Tibial nerve (tissue), 3 donors: Measurements from ENCODE around the gene ENTPD1.

Experiments used
- POLR2A ChIP-seq, 2 donors: fragments of 450-650 bp; IDR thresholded peaks; one replicate each; pipeline ENCODE4 v1.6.1; 2017; ENCODE audit warnings: antibody characterized with exemption in 2 of 2, mild to moderate bottlenecking in 2 of 2, moderate library complexity in 2 of 2
- TF ChIP-seq, protein P1 (sequence below), 5 experiments: fragments of 200-600 bp in 3 of 5; fragments of 450-650 bp in 2 of 5; sonication (generic) in 3 of 5; IDR thresholded peaks; one replicate each; pipeline ENCODE4 v1.5.1; 2016 to 2019; ENCODE audit warnings: antibody characterized with exemption in 5 of 5, mild to moderate bottlenecking in 3 of 5, moderate library complexity in 2 of 5

DNA sequence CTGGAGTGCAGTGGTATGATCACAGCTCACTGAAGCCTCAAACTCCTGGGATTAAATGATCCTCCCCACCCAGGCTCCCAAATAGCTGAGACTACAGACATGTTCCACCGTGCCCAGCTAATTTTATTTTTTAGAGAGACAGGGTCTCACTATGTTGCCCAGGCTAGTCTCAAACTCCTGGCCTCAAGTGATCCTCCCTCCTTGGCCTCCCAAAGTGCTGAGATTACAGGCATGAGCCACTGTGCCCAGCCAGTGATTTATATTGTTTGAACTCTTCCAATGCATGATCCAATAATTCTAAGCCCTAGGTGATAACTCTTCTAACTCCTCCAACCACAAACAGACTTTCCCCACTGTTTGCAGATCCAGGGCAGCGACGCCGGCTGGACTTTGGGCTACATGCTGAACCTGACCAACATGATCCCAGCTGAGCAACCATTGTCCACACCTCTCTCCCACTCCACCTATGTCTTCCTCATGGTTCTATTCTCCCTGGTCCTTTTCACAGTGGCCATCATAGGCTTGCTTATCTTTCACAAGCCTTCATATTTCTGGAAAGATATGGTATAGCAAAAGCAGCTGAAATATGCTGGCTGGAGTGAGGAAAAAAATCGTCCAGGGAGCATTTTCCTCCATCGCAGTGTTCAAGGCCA, 110.0 kb downstream of the ENTPD1 start:
- TF ChIP-seq, protein P1, sequence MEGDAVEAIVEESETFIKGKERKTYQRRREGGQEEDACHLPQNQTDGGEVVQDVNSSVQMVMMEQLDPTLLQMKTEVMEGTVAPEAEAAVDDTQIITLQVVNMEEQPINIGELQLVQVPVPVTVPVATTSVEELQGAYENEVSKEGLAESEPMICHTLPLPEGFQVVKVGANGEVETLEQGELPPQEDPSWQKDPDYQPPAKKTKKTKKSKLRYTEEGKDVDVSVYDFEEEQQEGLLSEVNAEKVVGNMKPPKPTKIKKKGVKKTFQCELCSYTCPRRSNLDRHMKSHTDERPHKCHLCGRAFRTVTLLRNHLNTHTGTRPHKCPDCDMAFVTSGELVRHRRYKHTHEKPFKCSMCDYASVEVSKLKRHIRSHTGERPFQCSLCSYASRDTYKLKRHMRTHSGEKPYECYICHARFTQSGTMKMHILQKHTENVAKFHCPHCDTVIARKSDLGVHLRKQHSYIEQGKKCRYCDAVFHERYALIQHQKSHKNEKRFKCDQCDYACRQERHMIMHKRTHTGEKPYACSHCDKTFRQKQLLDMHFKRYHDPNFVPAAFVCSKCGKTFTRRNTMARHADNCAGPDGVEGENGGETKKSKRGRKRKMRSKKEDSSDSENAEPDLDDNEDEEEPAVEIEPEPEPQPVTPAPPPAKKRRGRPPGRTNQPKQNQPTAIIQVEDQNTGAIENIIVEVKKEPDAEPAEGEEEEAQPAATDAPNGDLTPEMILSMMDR (IDR thresholded peaks at IDR 0.05) = no peak
- no peak for TF ChIP-seq POLR2A (IDR thresholded peaks at IDR 0.05)
